ENCODE results near the gene MED13.

- TF ChIP-seq POLR2A (IDR thresholded peaks at IDR 0.05; ENCODE audit: low read length) = no peak
- TF ChIP-seq GATA1 (IDR thresholded peaks at IDR 0.05; ENCODE audit: low read depth, low read length) = no peak
Measured at GRCh38 chr17:62105861-62106260, 40.8 kb upstream of the MED13 start.
